GM13977 (cell line): Measurements from ENCODE around the gene C4BPB.

Experiments used
- DNase-seq: peaks from one replicate; pipeline ENCODE4 v3.0.0; 2012; ENCODE audit warnings: low spot score
- in situ Hi-C: fragments of 300-500 bp; cut with MboI; formaldehyde crosslinking; loops from one replicate; pipeline ENCODE4 v1.12.0; 2022; ENCODE audit warnings: low sequenced_read_pairs, low pct_unique_long_range_greater_than_20kb, mixed read lengths, inconsistent platforms; ENCODE audit not compliant: unreplicated experiment
- TF ChIP-seq, protein P1 (sequence below): IDR thresholded peaks from 2 replicates; pipeline ENCODE4 v1.5.1; 2012; ENCODE audit warnings: mild to moderate bottlenecking, control low read depth; ENCODE audit not compliant: insufficient read depth; ENCODE audit errors: extremely low read depth, missing control alignments

C4BPB gene

DNA sequence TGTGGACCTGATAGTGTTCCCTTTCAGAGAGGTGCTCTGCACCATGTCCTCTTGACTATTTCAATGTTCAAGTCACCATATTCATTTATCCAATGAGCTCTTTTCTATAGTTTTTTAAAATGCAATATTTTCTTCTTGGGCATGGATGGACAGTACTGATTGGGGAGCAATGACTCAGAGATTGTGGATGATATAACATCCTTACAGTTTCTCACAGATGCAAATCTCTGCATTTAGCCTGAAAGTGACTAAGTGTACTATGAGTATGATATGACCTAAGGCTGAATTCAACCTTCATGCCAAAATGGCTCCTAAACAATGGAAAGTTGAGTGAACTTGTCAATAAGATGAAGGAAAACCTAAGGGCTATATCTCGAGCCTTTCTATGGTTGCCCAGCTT lies 51.9 kb downstream of the C4BPB start:
- TF ChIP-seq, protein P1, sequence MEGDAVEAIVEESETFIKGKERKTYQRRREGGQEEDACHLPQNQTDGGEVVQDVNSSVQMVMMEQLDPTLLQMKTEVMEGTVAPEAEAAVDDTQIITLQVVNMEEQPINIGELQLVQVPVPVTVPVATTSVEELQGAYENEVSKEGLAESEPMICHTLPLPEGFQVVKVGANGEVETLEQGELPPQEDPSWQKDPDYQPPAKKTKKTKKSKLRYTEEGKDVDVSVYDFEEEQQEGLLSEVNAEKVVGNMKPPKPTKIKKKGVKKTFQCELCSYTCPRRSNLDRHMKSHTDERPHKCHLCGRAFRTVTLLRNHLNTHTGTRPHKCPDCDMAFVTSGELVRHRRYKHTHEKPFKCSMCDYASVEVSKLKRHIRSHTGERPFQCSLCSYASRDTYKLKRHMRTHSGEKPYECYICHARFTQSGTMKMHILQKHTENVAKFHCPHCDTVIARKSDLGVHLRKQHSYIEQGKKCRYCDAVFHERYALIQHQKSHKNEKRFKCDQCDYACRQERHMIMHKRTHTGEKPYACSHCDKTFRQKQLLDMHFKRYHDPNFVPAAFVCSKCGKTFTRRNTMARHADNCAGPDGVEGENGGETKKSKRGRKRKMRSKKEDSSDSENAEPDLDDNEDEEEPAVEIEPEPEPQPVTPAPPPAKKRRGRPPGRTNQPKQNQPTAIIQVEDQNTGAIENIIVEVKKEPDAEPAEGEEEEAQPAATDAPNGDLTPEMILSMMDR = no peak
- in situ Hi-C loops = no loop called here
- DNase-seq = no peak

DNA sequence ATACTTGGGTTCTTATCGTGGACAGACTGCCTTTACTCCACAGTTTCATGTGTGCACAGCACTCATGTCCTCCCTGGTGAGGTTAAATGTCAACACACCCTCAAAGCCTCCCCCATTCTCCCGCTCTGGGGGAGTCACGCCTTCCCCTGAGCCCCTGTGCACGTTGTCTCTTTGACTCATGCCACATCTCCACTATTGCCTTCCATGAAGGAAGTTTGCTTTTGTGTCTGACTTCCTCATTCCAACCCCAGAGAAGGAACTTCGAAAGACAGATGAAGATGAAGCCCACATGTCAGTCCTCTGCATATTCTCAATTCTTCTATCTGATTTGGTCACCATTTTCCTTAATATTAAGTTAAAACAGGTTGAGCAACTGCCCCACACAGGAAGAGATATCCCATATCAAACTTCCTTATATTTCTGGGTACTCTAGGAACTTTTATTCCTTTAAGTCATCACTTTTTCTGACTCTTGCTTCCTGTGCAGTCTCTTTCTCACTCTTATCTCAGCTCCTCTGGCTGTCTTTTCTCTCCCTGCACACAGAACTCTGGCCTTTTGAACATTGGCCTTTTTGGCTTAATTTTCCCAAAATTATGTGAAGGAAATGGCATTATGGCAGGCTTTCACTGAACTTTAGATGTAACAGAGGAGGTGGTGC lies 56.9 kb downstream of the C4BPB start:
- in situ Hi-C loops = no loop called here
- TF ChIP-seq, protein P1 = no peak
- DNase-seq = no peak
